GM18517 (cell line): ENCODE measurements around the gene ATP5F1E.
A peak's percentile ranks its signal among the peaks of the same experiment; 100 is the strongest.
"Not testable (repeated sequence)": the region's sequence is repeated elsewhere in the genome, so short reads cannot be mapped to it uniquely, and the experiment has no call there.

Experiments used
- ATAC-seq: cut with Tn5 transposase; IDR thresholded peaks from one replicate; pipeline ENCODE4 v1.9.1; 2021; ENCODE audit warnings: mild to moderate bottlenecking, moderate library complexity; ENCODE audit not compliant: unreplicated experiment

The ATP5F1E gene

GRCh38 chr20:59043698-59044097 lies 11.6 kb upstream of the ATP5F1E start:
- no peak for ATAC-seq

GRCh38 chr20:59042796-59043631 lies 10.9 kb upstream of the ATP5F1E start:
- peak; percentile 90 for ATAC-seq

GRCh38 chr20:59042151-59042795 lies 10.1 kb upstream of the ATP5F1E start, which contains the start of gene PRELID3B:
Gene PRELID3B, minus strand, starts transcription at chr20:59042786. Its CDS starts 56 bp downstream, at chr20:59042730.
- ATAC-seq: peak; percentile 14

GRCh38 chr20:59041487-59041886 lies 9.4 kb upstream of the ATP5F1E start:
- not testable (repeated sequence) for ATAC-seq

- no peak for ATAC-seq
Measured at GRCh38 chr20:59040667-59041066, 8.5 kb upstream of the ATP5F1E start.

- no peak for ATAC-seq
Measured at GRCh38 chr20:59039233-59039632, 7.1 kb upstream of the ATP5F1E start.

- no peak for ATAC-seq
Measured at GRCh38 chr20:59037386-59037785, 5.3 kb upstream of the ATP5F1E start.

- ATAC-seq: no peak
Measured at GRCh38 chr20:59035381-59035780, 3.2 kb upstream of the ATP5F1E start.

- no peak for ATAC-seq
Measured at GRCh38 chr20:59033616-59034165, 1.6 kb upstream of the ATP5F1E start.

- no peak for ATAC-seq
Measured at GRCh38 chr20:59033093-59033492, 958 bp upstream of the ATP5F1E start.

- peak; percentile 45 for ATAC-seq
Measured at GRCh38 chr20:59032713-59033059, 551 bp upstream of the ATP5F1E start.

- ATAC-seq: no peak
Measured at GRCh38 chr20:59031564-59032022, 542 bp downstream of the ATP5F1E start.

- ATAC-seq: no peak
Measured at GRCh38 chr20:59030911-59031563, 1.1 kb downstream of the ATP5F1E start.

- no peak for ATAC-seq
Measured at GRCh38 chr20:59028812-59029211, 3.3 kb downstream of the ATP5F1E start.

GRCh38 chr20:59027741-59028320 lies 4.3 kb downstream of the ATP5F1E start:
- no peak for ATAC-seq

GRCh38 chr20:59026904-59027740 lies 5.0 kb downstream of the ATP5F1E start:
- ATAC-seq: no peak

GRCh38 chr20:59025511-59025910 lies 6.6 kb downstream of the ATP5F1E start:
- ATAC-seq: no peak

GRCh38 chr20:59025086-59025485 lies 7.0 kb downstream of the ATP5F1E start:
- no peak for ATAC-seq

- ATAC-seq: no peak
Measured at GRCh38 chr20:59024111-59024530, 8.0 kb downstream of the ATP5F1E start.

- no peak for ATAC-seq
Measured at GRCh38 chr20:59023616-59024015, 8.5 kb downstream of the ATP5F1E start.
